Bronchial epithelial cell (primary cell): ENCODE measurements around the gene TIE1. TPM values are rescaled to one million over a fixed set of nuclear protein-coding genes. Genes with fewer than 3 reads are reported as not detected.

Experiments
- DNase-seq: peaks from one replicate; pipeline ENCODE4 v3.0.0-alpha.2; 2010; ENCODE audit warnings: low read depth
- FAIRE-seq: peaks from 2 replicates; lab custom pipeline; 2011; peaks lifted over from hg19 to GRCh38; lab: Jason Lieb, UNC
- H3K27me3 ChIP-seq: 2 replicates; pipeline ENCODE4 v1.5.1; 2011; ENCODE audit warnings: low read length; ENCODE audit not compliant: control insufficient read depth, insufficient read depth
- H3K36me3 ChIP-seq: 2 replicates; pipeline ENCODE4 v1.5.1; 2011; ENCODE audit warnings: low read length; ENCODE audit not compliant: control insufficient read depth, insufficient read depth
- H3K4me3 ChIP-seq: 2 replicates; pipeline ENCODE4 v1.5.1; 2011; ENCODE audit warnings: mild to moderate bottlenecking, low read depth, low read length, control low read depth
- CTCF ChIP-seq: IDR thresholded peaks from 2 replicates; pipeline ENCODE4 v1.5.1; 2011; ENCODE audit warnings: mild to moderate bottlenecking, moderate library complexity, low read length, control low read depth, inconsistent platforms; ENCODE audit not compliant: insufficient read depth, severe bottlenecking
- total RNA-seq: library from RNA; depleted of rRNA; stranded (reverse); fragments of >200 nt; gene quantifications from 2 replicates; pipeline ENCODE4 v1.2.1, GENCODE V29; 2014

The TIE1 gene
- total RNA-seq, 1 donor from 2014 or later: 0.53 TPM

GRCh38 chr1:43307458-43308158 lies 6.8 kb downstream of the TIE1 start:
- no peak overlapping the region for H3K4me3 ChIP-seq
- no peak for DNase-seq
- FAIRE-seq: no peak
- H3K36me3 ChIP-seq: no peaks in the 10 kb centered on the region
- no peaks in the 10 kb centered on the region for H3K27me3 ChIP-seq
- no peak for TF ChIP-seq CTCF

GRCh38 chr1:43308635-43309404 lies 8.0 kb downstream of the TIE1 start:
- H3K36me3 ChIP-seq: no peaks in the 10 kb centered on the region
- DNase-seq: no peak
- FAIRE-seq: no peak
- TF ChIP-seq CTCF: no peak
- no peaks in the 10 kb centered on the region for H3K27me3 ChIP-seq
- no peak overlapping the region for H3K4me3 ChIP-seq

GRCh38 chr1:43309405-43310025 lies 8.7 kb downstream of the TIE1 start:
- DNase-seq (no peak), FAIRE-seq (peak; percentile 55)

GRCh38 chr1:43311521-43311920 lies 10.7 kb downstream of the TIE1 start:
- no peak for DNase-seq
- no peaks in the 10 kb centered on the region for H3K27me3 ChIP-seq
- no peak overlapping the region for H3K4me3 ChIP-seq
- no peak for TF ChIP-seq CTCF
- H3K36me3 ChIP-seq: no peaks in the 10 kb centered on the region
- FAIRE-seq: no peak

More at GRCh38 chr1:43309405-43310025, 8.7 kb downstream of the TIE1 start:
- no peak for TF ChIP-seq CTCF
- H3K36me3 ChIP-seq: no peaks in the 10 kb centered on the region
- H3K4me3 ChIP-seq: no peak overlapping the region
- H3K27me3 ChIP-seq: no peaks in the 10 kb centered on the region

- H3K27me3 ChIP-seq: no peaks in the 10 kb centered on the region
- TF ChIP-seq CTCF: no peak
- no peaks in the 10 kb centered on the region for H3K36me3 ChIP-seq
- FAIRE-seq (peak; percentile 40), DNase-seq (no peak)
- no peak overlapping the region for H3K4me3 ChIP-seq
These were observed 11.4 kb downstream of the TIE1 start for GRCh38 chr1:43312212-43312623.
